Measurements from ENCODE around the gene IFT43. TPM values are rescaled to one million over a fixed set of nuclear protein-coding genes. Genes with fewer than 3 reads are reported as not detected.

Gene IFT43
- total RNA-seq, 1 experiment from 2014 or later = 17.5 TPM

DNA sequence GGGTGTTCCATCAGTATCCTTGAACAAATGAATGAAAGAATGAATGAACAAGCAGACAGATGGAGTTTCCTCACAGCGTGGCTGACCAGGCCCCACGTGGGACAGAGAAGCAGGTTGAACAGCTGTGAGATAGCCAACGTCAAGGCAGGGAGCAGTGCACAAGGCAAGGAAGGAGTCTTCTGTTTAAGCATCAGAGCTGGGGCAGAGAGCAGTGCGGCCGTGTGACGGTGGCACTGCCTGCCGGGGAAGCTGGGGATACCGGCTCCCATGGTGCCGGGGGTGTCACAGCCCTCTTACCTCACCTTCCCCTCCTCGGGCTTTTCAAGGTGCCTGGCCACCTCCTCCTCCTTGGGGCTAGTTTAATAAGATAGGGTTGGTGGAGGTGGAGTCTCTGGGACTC is 92.9 kb downstream of the IFT43 start (continued):
- no peak for TF ChIP-seq ZBTB21 (CRISPR knock-in tag; IDR thresholded peaks at IDR 0.05; ENCODE audit: borderline replicate concordance)
- no peak for TF ChIP-seq HMGA2 (CRISPR knock-in tag; IDR thresholded peaks at IDR 0.05)

- Mint-ChIP-seq H3K27me3 (ENCODE audit: low read depth) (peaks cover 4% of the 10 kb centered on the region; the same call in 1 of the 2 replicates), H3K36me3 (no peaks in the 10 kb centered on the region), H3K27ac (no peak overlapping the region), H3K4me1 (peaks cover 19% of the 10 kb centered on the region), H3K4me3 (no peak overlapping the region), H3K9me3 (no peaks in the 10 kb centered on the region)
- ChIA-PET POLR2A (no interaction called here), CTCF (interaction anchor here (0.7 to 1.2 kb wide), 2 partner anchors 101 to 307 kb away, joined by 3 read pairs; no protein-coding TSS in a partner anchor)
- TF ChIP-seq JUN (CRISPR knock-in tag; IDR thresholded peaks at IDR 0.05) = no peak
- TF ChIP-seq, protein P1, sequence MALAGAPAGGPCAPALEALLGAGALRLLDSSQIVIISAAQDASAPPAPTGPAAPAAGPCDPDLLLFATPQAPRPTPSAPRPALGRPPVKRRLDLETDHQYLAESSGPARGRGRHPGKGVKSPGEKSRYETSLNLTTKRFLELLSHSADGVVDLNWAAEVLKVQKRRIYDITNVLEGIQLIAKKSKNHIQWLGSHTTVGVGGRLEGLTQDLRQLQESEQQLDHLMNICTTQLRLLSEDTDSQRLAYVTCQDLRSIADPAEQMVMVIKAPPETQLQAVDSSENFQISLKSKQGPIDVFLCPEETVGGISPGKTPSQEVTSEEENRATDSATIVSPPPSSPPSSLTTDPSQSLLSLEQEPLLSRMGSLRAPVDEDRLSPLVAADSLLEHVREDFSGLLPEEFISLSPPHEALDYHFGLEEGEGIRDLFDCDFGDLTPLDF (CRISPR knock-in tag; IDR thresholded peaks at IDR 0.05) = no peak
- no peak for TF ChIP-seq AFF4 (CRISPR knock-in tag; IDR thresholded peaks at IDR 0.05; ENCODE audit: borderline replicate concordance)
- TF ChIP-seq MLX (CRISPR knock-in tag; IDR thresholded peaks at IDR 0.05) = no peak
- TF ChIP-seq IRF2 (CRISPR knock-in tag; IDR thresholded peaks at IDR 0.05; ENCODE audit: borderline replicate concordance, low read depth) = no peak
- no peak for TF ChIP-seq NFATC4 (CRISPR knock-in tag; IDR thresholded peaks at IDR 0.05)
- TF ChIP-seq RORB (CRISPR knock-in tag; IDR thresholded peaks at IDR 0.05) = no peak
- no peak for TF ChIP-seq ZSCAN18 (CRISPR knock-in tag; IDR thresholded peaks at IDR 0.05)
- TF ChIP-seq, protein P2, sequence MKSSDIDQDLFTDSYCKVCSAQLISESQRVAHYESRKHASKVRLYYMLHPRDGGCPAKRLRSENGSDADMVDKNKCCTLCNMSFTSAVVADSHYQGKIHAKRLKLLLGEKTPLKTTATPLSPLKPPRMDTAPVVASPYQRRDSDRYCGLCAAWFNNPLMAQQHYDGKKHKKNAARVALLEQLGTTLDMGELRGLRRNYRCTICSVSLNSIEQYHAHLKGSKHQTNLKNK (CRISPR knock-in tag; IDR thresholded peaks at IDR 0.05) = no peak
- TF ChIP-seq, protein P3, sequence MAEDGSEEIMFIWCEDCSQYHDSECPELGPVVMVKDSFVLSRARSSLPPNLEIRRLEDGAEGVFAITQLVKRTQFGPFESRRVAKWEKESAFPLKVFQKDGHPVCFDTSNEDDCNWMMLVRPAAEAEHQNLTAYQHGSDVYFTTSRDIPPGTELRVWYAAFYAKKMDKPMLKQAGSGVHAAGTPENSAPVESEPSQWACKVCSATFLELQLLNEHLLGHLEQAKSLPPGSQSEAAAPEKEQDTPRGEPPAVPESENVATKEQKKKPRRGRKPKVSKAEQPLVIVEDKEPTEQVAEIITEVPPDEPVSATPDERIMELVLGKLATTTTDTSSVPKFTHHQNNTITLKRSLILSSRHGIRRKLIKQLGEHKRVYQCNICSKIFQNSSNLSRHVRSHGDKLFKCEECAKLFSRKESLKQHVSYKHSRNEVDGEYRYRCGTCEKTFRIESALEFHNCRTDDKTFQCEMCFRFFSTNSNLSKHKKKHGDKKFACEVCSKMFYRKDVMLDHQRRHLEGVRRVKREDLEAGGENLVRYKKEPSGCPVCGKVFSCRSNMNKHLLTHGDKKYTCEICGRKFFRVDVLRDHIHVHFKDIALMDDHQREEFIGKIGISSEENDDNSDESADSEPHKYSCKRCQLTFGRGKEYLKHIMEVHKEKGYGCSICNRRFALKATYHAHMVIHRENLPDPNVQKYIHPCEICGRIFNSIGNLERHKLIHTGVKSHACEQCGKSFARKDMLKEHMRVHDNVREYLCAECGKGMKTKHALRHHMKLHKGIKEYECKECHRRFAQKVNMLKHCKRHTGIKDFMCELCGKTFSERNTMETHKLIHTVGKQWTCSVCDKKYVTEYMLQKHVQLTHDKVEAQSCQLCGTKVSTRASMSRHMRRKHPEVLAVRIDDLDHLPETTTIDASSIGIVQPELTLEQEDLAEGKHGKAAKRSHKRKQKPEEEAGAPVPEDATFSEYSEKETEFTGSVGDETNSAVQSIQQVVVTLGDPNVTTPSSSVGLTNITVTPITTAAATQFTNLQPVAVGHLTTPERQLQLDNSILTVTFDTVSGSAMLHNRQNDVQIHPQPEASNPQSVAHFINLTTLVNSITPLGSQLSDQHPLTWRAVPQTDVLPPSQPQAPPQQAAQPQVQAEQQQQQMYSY (CRISPR knock-in tag; IDR thresholded peaks at IDR 0.05) = no peak
- no peak for TF ChIP-seq CBFB (CRISPR knock-in tag; IDR thresholded peaks at IDR 0.05; ENCODE audit: low read depth)
- no peak for TF ChIP-seq RELA (CRISPR knock-in tag; IDR thresholded peaks at IDR 0.05; ENCODE audit: borderline replicate concordance)
- TF ChIP-seq AR (CRISPR knock-in tag; IDR thresholded peaks at IDR 0.05) = no peak
- TF ChIP-seq ATF2 (CRISPR knock-in tag; IDR thresholded peaks at IDR 0.05; ENCODE audit: borderline replicate concordance, low read depth) = no peak
- TF ChIP-seq NFYB (CRISPR knock-in tag; conservative IDR thresholded peaks at IDR 0.05; ENCODE audit: low read depth) = no peak
- no peak for TF ChIP-seq GABPB1 (CRISPR knock-in tag; IDR thresholded peaks at IDR 0.05)
- TF ChIP-seq TEAD4 (CRISPR knock-in tag; IDR thresholded peaks at IDR 0.05) = no peak
- no peak for TF ChIP-seq ZNF219 (CRISPR knock-in tag; IDR thresholded peaks at IDR 0.05; ENCODE audit: borderline replicate concordance)
- no peak for TF ChIP-seq ESRRA (CRISPR knock-in tag; IDR thresholded peaks at IDR 0.05; ENCODE audit: borderline replicate concordance)
- TF ChIP-seq SP1 (CRISPR knock-in tag; conservative IDR thresholded peaks at IDR 0.05) = no peak
- DNase-seq (ENCODE audit: low spot score) = no peak
- ATAC-seq = no peak
Observed at GRCh38 chr14:76080025-76080424, 94.5 kb downstream of the IFT43 start.
